Lung (tissue), 12 donors: Measurements from ENCODE around the gene SPG7. TPM values are rescaled to one million over a fixed set of nuclear protein-coding genes. Genes with fewer than 3 reads are reported as not detected.

Experiments
- ATAC-seq: fragments of 200-7000 bp; cut with Tn5 transposase; one replicate; pipeline ENCODE4 v1.9.1; 2020; ENCODE audit warnings: moderate number of reproducible peaks; ENCODE audit not compliant: insufficient read depth, low FRiP score
- DNase-seq, 3 donors: peaks; one replicate each; pipeline ENCODE4 v3.0.0-alpha.2; 2013 to 2017
- H3K27ac ChIP-seq, 2 donors: one replicate each; pipeline ENCODE4 v1.5.1; 2013; ENCODE audit warnings: mild to moderate bottlenecking in 2 of 2, moderate library complexity in 2 of 2, control low read depth in 1 of 2, inconsistent platforms in 1 of 2, low read depth in 1 of 2, low read length in 1 of 2
- H3K27me3 ChIP-seq, 3 donors: one replicate each; pipeline ENCODE4 v1.5.1; 2013; ENCODE audit warnings: low read length in 2 of 3; ENCODE audit not compliant: control insufficient read depth in 3 of 3, insufficient read depth in 3 of 3
- H3K36me3 ChIP-seq, 4 donors: one replicate each; pipeline ENCODE4 v1.5.1; 2013; ENCODE audit warnings: low read length in 4 of 4, mild to moderate bottlenecking in 1 of 4, moderate library complexity in 1 of 4; ENCODE audit not compliant: control insufficient read depth in 4 of 4, insufficient read depth in 4 of 4
- H3K4me1 ChIP-seq, 5 donors: one replicate each; pipeline ENCODE4 v1.5.1; 2013; ENCODE audit warnings: low read length in 5 of 5, mild to moderate bottlenecking in 2 of 5, moderate library complexity in 1 of 5; ENCODE audit not compliant: control insufficient read depth in 5 of 5, insufficient read depth in 5 of 5
- H3K4me3 ChIP-seq: one replicate; pipeline ENCODE4 v1.5.1; 2013; ENCODE audit warnings: mild to moderate bottlenecking, control low read depth, moderate library complexity
- H3K9ac ChIP-seq, 2 donors: one replicate each; pipeline ENCODE4 v1.5.1; 2013; ENCODE audit warnings: low read length in 2 of 2, control low read depth in 1 of 2; ENCODE audit not compliant: insufficient read depth in 1 of 2
- H3K9me3 ChIP-seq, 4 donors: one replicate each; pipeline ENCODE4 v1.5.1; 2013; ENCODE audit warnings: low read length in 3 of 4, mild to moderate bottlenecking in 1 of 4, moderate library complexity in 1 of 4; ENCODE audit not compliant: control insufficient read depth in 4 of 4, insufficient read depth in 3 of 4
- CTCF ChIP-seq: IDR thresholded peaks from 2 replicates; pipeline ENCODE4 v1.5.1; 2012; ENCODE audit warnings: mild to moderate bottlenecking; ENCODE audit errors: control extremely low read depth, extremely low read depth
- WGBS, 2 donors: extraction: QIAGEN DNeasy Blood & Tissue Kit; methylation state at CpG; one replicate each; pipeline ENCODE4 v1.1.7; 2013; 5-methylcytosine and 5-hydroxymethylcytosine counted together
- polyA plus RNA-seq, 2 donors: library from polyadenylated mRNA; stranded (reverse); fragments of 200-250 nt; gene quantifications; one replicate each; pipeline ENCODE4 v1.2.1, GENCODE V29; 2013
- total RNA-seq, 2 donors: library from RNA; depleted of rRNA in 1 of 2; stranded (reverse); fragments of >200 nt in 1 of 2; gene quantifications; one replicate each; pipeline ENCODE4 v1.2.1, GENCODE V29; 2014 to 2021
- donor health status: control.
- donor health status: control.
- donor health status: Bipolar disorder and iron deficiency.
- donor health status: healthy.
- donor health status: DM: yes; HTN: yes; CAD: no.

Gene SPG7
- total and polyA plus RNA-seq, 4 donors: 59.0 to 114 (median 95.4) TPM

- Histone ChIP-seq H3K9ac (no peak overlapping the region), H3K27ac (no peak overlapping the region), H3K4me1 (peaks cover 15 to 49% (median 20%) of the 10 kb centered on the region in 5 donors), H3K9me3 (no peaks in the 10 kb centered on the region), H3K36me3 (peaks cover 0 to 2% (median 0%) of the 10 kb centered on the region in 4 donors), H3K27me3 (no peaks in the 10 kb centered on the region), H3K4me3 (no peak overlapping the region)
- ATAC-seq (no peak), DNase-seq (no peak)
- no peak for TF ChIP-seq CTCF
- 61 to 65% methylated on average over 11 of the region's 11 CpGs for WGBS, 2 donors
Measured at GRCh38 chr16:89484923-89485679, 23.1 kb upstream of the SPG7 start.

- H3K36me3 ChIP-seq: peaks cover 0 to 2% (median 0%) of the 10 kb centered on the region in 4 donors
- peaks cover 15 to 49% (median 20%) of the 10 kb centered on the region in 5 donors for H3K4me1 ChIP-seq
- WGBS, 2 donors: 50 to 54% methylated on average over 4 of the region's 4 CpGs
- TF ChIP-seq CTCF: no peak
- H3K27ac ChIP-seq: no peak overlapping the region
- H3K4me3 ChIP-seq: no peak overlapping the region
- no peak for DNase-seq
- H3K9me3 ChIP-seq: no peaks in the 10 kb centered on the region
- no peak for ATAC-seq
- peak overlapping the region in 1 of 2 donors; percentile 14 for H3K9ac ChIP-seq
- no peaks in the 10 kb centered on the region for H3K27me3 ChIP-seq
Measured at GRCh38 chr16:89485701-89486246, 22.4 kb upstream of the SPG7 start.

- Histone ChIP-seq H3K4me3 (peak overlapping the region; percentile 58), H3K9ac (peak overlapping the region; percentile 49 to 78), H3K36me3 (peaks cover 0 to 2% (median 0%) of the 10 kb centered on the region in 4 donors), H3K9me3 (no peaks in the 10 kb centered on the region), H3K27ac (peak overlapping the region; percentile 85 to 98), H3K4me1 (peaks cover 17 to 44% (median 25%) of the 10 kb centered on the region in 5 donors), H3K27me3 (no peaks in the 10 kb centered on the region)
- WGBS, 2 donors: 2% methylated on average over 43 to 71 of the region's 71 CpGs
- TF ChIP-seq CTCF: no peak
- DNase-seq (peak; percentile 93 to 97 (median 96)), ATAC-seq (peak; percentile 20)
Measured at GRCh38 chr16:89489040-89489897, 18.9 kb upstream of the SPG7 start.
